IPS-20b (cell line): ENCODE data around the gene NAA38.

Experiments used
- H3K27ac ChIP-seq: one replicate; pipeline ENCODE4 v1.5.1; 2013; ENCODE audit warnings: low read length
- H3K27me3 ChIP-seq: 2 replicates; pipeline ENCODE4 v1.6.1; 2013; ENCODE audit warnings: mild to moderate bottlenecking, low read length, inconsistent platforms; ENCODE audit not compliant: insufficient read depth
- H3K36me3 ChIP-seq: 2 replicates; pipeline ENCODE4 v1.6.1; 2013; ENCODE audit warnings: low read depth, mild to moderate bottlenecking, inconsistent platforms, low read length, moderate library complexity; ENCODE audit not compliant: insufficient read depth
- H3K4me1 ChIP-seq: 2 replicates; pipeline ENCODE4 v1.6.1; 2013; ENCODE audit warnings: mild to moderate bottlenecking, control low read depth, inconsistent platforms, low read length, moderate library complexity; ENCODE audit not compliant: insufficient read depth
- H3K4me3 ChIP-seq: 2 replicates; pipeline ENCODE4 v1.5.1; 2013; ENCODE audit warnings: mild to moderate bottlenecking, low read length, inconsistent platforms
- H3K9ac ChIP-seq: 2 replicates; pipeline ENCODE4 v1.6.1; 2013; ENCODE audit warnings: low read depth, mild to moderate bottlenecking, inconsistent platforms, low read length, moderate library complexity
- H3K9me3 ChIP-seq: 2 replicates; pipeline ENCODE4 v1.6.1; 2013; ENCODE audit warnings: mild to moderate bottlenecking, low read depth, low read length, inconsistent platforms; ENCODE audit not compliant: insufficient read depth

The NAA38 gene

DNA sequence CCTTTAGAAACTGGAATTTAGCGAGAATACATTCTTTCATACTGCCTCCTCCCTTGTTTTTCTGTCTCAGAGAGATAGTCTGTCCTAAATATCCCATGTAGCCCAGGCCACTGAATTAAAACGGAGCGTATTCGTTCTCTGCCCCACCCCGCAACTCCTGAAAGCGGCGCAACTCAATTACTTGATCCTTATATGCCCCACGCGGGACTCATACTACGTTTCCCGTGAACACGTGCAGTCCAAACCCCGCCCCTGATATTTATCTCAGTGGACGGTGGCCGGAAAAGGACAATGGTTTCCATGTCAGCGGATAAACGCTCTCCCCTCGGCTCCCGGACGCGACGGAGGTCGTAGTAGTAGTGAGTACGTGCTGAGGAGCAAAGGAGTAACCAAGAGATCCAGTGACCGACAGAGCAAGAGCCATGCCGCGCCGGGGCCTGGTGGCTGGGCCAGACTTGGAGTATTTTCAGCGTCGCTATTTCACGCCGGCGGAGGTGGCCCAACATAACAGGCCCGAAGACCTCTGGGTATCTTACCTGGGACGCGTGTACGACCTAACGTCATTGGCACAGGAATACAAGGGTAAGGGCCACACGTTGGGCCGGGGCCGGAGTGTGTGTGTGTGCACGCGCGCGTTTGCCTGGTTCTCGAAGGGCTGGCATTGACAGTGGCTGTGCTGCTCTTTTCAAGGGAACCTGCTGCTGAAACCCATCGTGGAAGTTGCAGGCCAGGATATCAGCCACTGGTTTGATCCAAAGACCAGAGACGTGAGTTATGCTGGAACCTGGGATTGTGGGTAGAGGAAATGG lies 558 bp upstream of the NAA38 start, which contains the start of gene CYB5D1:
Gene CYB5D1 (plus strand): TSS at position 291 of the 809 bp plus-strand sequence. CDS start 132 bp downstream, at position 423.
- H3K9ac ChIP-seq = peak within 1 kb of the TSS; percentile 96
- H3K36me3 ChIP-seq = no peaks in the 10 kb centered on the region
- no peaks in the 10 kb centered on the region for H3K9me3 ChIP-seq
- H3K27me3 ChIP-seq = peaks cover 40% of the 10 kb centered on the region
- peak within 1 kb of the TSS; percentile 83 for H3K27ac ChIP-seq
- peak within 1 kb of the TSS; percentile 92 for H3K4me3 ChIP-seq
- H3K4me1 ChIP-seq = peaks cover 17% of the 10 kb centered on the region; the same call in 1 of the 2 replicates

GRCh38 chr17:7856011-7856810 lies 1.1 kb downstream of the NAA38 start:
- H3K27me3 ChIP-seq = peaks cover 52% of the 10 kb centered on the region
- H3K27ac ChIP-seq = no peak overlapping the region

GRCh38 chr17:7855660-7856010 lies 1.7 kb downstream of the NAA38 start:
- H3K9ac ChIP-seq = no peak overlapping the region
- peaks cover 17% of the 10 kb centered on the region; the same call in 1 of the 2 replicates for H3K4me1 ChIP-seq
- no peaks in the 10 kb centered on the region for H3K9me3 ChIP-seq
- no peak overlapping the region for H3K27ac ChIP-seq
- peaks cover 58% of the 10 kb centered on the region for H3K27me3 ChIP-seq
- no peaks in the 10 kb centered on the region for H3K36me3 ChIP-seq
- peak overlapping the region; percentile 92 for H3K4me3 ChIP-seq

More at GRCh38 chr17:7856011-7856810, 1.1 kb downstream of the NAA38 start:
- Histone ChIP-seq H3K36me3 (no peaks in the 10 kb centered on the region), H3K4me1 (peaks cover 17% of the 10 kb centered on the region; the same call in 1 of the 2 replicates), H3K4me3 (peak overlapping the region; percentile 92), H3K9me3 (no peaks in the 10 kb centered on the region), H3K9ac (peak overlapping the region; percentile 96; the same call in 1 of the 2 replicates)

- H3K27ac ChIP-seq = no peak within 1 kb of the TSS
- peaks cover 58% of the 10 kb centered on the region for H3K27me3 ChIP-seq
- H3K4me3 ChIP-seq = peak within 1 kb of the TSS; percentile 92
- H3K4me1 ChIP-seq = peaks cover 17% of the 10 kb centered on the region; the same call in 1 of the 2 replicates
- H3K9me3 ChIP-seq = no peaks in the 10 kb centered on the region
- H3K36me3 ChIP-seq = 0 out of 2 replicates have a peak, but pooled peaks cover 2% of the 10 kb centered on the region
- H3K9ac ChIP-seq = no peak within 1 kb of the TSS; the same call in 1 of the 2 replicates
Measured at GRCh38 chr17:7854851-7855659, 2.3 kb downstream of the NAA38 start, which contains the start of gene TMEM88. Gene TMEM88, plus strand, starts transcription at chr17:7855066. Its CDS starts 9 bp downstream, at chr17:7855075.

GRCh38 chr17:7854078-7854777 lies 3.1 kb downstream of the NAA38 start:
- no peak overlapping the region for H3K27ac ChIP-seq
- peak overlapping the region; percentile 60 for H3K4me3 ChIP-seq
- H3K9me3 ChIP-seq = no peaks in the 10 kb centered on the region
- H3K9ac ChIP-seq = no peak overlapping the region
- H3K36me3 ChIP-seq = peaks cover 8% of the 10 kb centered on the region; the same call in 1 of the 2 replicates
- H3K27me3 ChIP-seq = peaks cover 58% of the 10 kb centered on the region
- peaks cover 17% of the 10 kb centered on the region; the same call in 1 of the 2 replicates for H3K4me1 ChIP-seq

DNA sequence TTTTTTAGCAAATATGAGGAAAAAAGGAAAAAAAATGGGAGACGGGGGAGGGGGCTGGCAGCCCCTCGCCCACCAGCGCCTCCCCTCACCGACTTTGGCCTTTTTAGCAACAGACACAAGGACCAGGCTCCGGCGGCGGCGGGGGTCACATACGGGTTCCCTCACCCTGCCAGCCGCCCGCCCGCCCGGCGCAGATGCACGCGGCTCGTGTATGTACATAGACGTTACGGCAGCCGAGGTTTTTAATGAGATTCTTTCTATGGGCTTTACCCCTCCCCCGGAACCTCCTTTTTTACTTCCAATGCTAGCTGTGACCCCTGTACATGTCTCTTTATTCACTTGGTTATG lies 3.7 kb downstream of the NAA38 start:
- H3K36me3 ChIP-seq = peaks cover 8% of the 10 kb centered on the region; the same call in 1 of the 2 replicates
- H3K27ac ChIP-seq = no peak overlapping the region
- H3K9ac ChIP-seq = no peak overlapping the region
- peak overlapping the region; percentile 60; the same call in 1 of the 2 replicates for H3K4me3 ChIP-seq
- peaks cover 14% of the 10 kb centered on the region; the same call in 1 of the 2 replicates for H3K4me1 ChIP-seq
- no peaks in the 10 kb centered on the region for H3K9me3 ChIP-seq
- H3K27me3 ChIP-seq = peaks cover 58% of the 10 kb centered on the region

DNA sequence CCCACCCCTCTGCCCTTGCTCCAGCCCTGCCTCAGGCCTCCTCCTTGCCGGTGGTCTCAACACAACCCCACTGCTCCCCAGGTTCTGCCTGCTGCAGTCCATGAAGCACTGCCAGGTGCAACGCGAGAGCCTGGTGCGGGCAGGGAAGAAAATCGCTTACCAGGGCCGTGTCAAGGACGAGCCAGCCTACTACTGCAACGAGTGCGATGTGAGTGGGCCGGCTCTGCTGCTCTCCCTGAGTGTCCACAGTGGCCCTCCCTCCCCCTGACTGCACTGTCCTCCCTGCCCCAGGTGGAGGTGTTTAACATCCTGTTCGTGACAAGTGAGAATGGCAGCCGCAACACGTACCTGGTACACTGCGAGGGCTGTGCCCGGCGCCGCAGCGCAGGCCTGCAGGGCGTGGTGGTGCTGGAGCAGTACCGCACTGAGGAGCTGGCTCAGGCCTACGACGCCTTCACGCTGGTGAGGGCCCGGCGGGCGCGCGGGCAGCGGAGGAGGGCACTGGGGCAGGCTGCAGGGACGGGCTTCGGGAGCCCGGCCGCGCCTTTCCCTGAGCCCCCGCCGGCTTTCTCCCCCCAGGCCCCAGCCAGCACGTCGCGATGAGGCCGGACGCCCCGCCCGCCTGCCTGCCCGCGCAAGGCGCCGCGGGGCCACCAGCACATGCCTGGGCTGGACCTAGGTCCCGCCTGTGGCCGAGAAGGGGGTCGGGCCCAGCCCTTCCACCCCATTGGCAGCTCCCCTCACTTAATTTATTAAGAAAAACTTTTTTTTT lies 4.3 kb downstream of the NAA38 start:
- peaks cover 58% of the 10 kb centered on the region for H3K27me3 ChIP-seq
- H3K27ac ChIP-seq = no peak overlapping the region
- peaks cover 14% of the 10 kb centered on the region; the same call in 1 of the 2 replicates for H3K4me1 ChIP-seq
- no peaks in the 10 kb centered on the region for H3K9me3 ChIP-seq
- H3K9ac ChIP-seq = no peak overlapping the region
- peaks cover 8% of the 10 kb centered on the region; the same call in 1 of the 2 replicates for H3K36me3 ChIP-seq
- H3K4me3 ChIP-seq = peak overlapping the region; percentile 60; the same call in 1 of the 2 replicates

GRCh38 chr17:7852262-7852670 lies 5.1 kb downstream of the NAA38 start:
- H3K4me3 ChIP-seq = no peak overlapping the region; the same call in 1 of the 2 replicates
- peaks cover 8% of the 10 kb centered on the region; the same call in 1 of the 2 replicates for H3K36me3 ChIP-seq
- H3K4me1 ChIP-seq = peaks cover 14% of the 10 kb centered on the region; the same call in 1 of the 2 replicates
- peaks cover 58% of the 10 kb centered on the region for H3K27me3 ChIP-seq
- H3K9ac ChIP-seq = no peak overlapping the region
- no peak overlapping the region for H3K27ac ChIP-seq
- H3K9me3 ChIP-seq = no peaks in the 10 kb centered on the region

- peak overlapping the region; percentile 59; the same call in 1 of the 2 replicates for H3K9ac ChIP-seq
- peaks cover 14% of the 10 kb centered on the region; the same call in 1 of the 2 replicates for H3K4me1 ChIP-seq
- H3K9me3 ChIP-seq = no peaks in the 10 kb centered on the region
- peaks cover 56% of the 10 kb centered on the region for H3K27me3 ChIP-seq
- H3K27ac ChIP-seq = no peak overlapping the region
- peak overlapping the region; percentile 82 for H3K4me3 ChIP-seq
- peaks cover 8% of the 10 kb centered on the region; the same call in 1 of the 2 replicates for H3K36me3 ChIP-seq
Measured at GRCh38 chr17:7851438-7852261, 5.7 kb downstream of the NAA38 start.
